Measurements from ENCODE around the gene C7orf33.

DNA sequence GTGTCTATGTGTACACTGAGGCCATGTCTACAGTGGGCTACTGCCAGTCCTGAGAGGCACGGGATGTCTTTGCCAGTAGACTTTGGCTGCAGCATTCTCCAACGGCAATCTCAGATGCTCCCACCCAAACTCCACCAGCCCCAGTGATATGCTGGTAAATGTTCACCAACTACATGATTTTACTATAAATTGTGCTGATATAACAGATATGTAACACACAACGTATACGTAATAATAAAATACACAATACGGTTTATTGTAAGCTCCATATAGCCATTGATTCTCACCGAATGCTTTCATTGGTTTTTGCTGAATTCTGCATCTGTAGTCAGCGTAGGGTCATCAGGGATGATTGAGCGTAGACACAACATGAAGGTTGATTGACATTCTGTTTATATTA lies 47.3 kb upstream of the C7orf33 start:
- TF ChIP-seq, protein P1, sequence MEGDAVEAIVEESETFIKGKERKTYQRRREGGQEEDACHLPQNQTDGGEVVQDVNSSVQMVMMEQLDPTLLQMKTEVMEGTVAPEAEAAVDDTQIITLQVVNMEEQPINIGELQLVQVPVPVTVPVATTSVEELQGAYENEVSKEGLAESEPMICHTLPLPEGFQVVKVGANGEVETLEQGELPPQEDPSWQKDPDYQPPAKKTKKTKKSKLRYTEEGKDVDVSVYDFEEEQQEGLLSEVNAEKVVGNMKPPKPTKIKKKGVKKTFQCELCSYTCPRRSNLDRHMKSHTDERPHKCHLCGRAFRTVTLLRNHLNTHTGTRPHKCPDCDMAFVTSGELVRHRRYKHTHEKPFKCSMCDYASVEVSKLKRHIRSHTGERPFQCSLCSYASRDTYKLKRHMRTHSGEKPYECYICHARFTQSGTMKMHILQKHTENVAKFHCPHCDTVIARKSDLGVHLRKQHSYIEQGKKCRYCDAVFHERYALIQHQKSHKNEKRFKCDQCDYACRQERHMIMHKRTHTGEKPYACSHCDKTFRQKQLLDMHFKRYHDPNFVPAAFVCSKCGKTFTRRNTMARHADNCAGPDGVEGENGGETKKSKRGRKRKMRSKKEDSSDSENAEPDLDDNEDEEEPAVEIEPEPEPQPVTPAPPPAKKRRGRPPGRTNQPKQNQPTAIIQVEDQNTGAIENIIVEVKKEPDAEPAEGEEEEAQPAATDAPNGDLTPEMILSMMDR (IDR thresholded peaks at IDR 0.05) = no peak
- no peak for TF ChIP-seq EP300 (IDR thresholded peaks at IDR 0.05; ENCODE audit: low read depth)
- no peak for TF ChIP-seq POLR2AphosphoS5 (IDR thresholded peaks at IDR 0.05)

Data from transverse colon (tissue), 4 donors.